Choroid plexus epithelial cell (primary cell): ENCODE measurements around the gene ACTL6A.

Experiments used
- DNase-seq: peaks from one replicate; pipeline ENCODE4 v3.0.0-alpha.2; 2010; ENCODE audit warnings: low read depth
- H3K4me3 ChIP-seq: 2 replicates; pipeline ENCODE4 v1.5.1; 2011; ENCODE audit warnings: low read depth, mild to moderate bottlenecking, control low read depth, low read length, moderate library complexity
- CTCF ChIP-seq: conservative IDR thresholded peaks from 2 replicates; pipeline ENCODE4 v1.5.1; 2011; ENCODE audit warnings: low read depth, mild to moderate bottlenecking, control low read depth, inconsistent platforms, low read length, moderate library complexity

Gene ACTL6A

GRCh38 chr3:179590669-179591068 lies 27.9 kb downstream of the ACTL6A start:
- DNase-seq: no peak
- no peak for TF ChIP-seq CTCF
- no peak overlapping the region for H3K4me3 ChIP-seq

GRCh38 chr3:179591313-179591712 lies 28.6 kb downstream of the ACTL6A start:
- no peak overlapping the region for H3K4me3 ChIP-seq
- peak; percentile 16 for DNase-seq
- no peak for TF ChIP-seq CTCF

- no peak overlapping the region for H3K4me3 ChIP-seq
- DNase-seq: no peak
- TF ChIP-seq CTCF: no peak
Measured at GRCh38 chr3:179599531-179599930, 36.8 kb downstream of the ACTL6A start.

- peak overlapping the region; percentile 98 for H3K4me3 ChIP-seq
- DNase-seq: no peak
- TF ChIP-seq CTCF: no peak
Measured at GRCh38 chr3:179603321-179603720, 40.6 kb downstream of the ACTL6A start.

GRCh38 chr3:179603831-179604230 lies 41.1 kb downstream of the ACTL6A start:
- peak; percentile 4 for DNase-seq
- TF ChIP-seq CTCF: no peak
- H3K4me3 ChIP-seq: peak overlapping the region; percentile 98

GRCh38 chr3:179604321-179605078 lies 41.8 kb downstream of the ACTL6A start, which contains the start of the genes MRPL47 and NDUFB5:
Gene MRPL47, minus strand, starts transcription at chr3:179604638. Its CDS starts 14 bp downstream, at chr3:179604624.
Gene NDUFB5, plus strand, starts transcription at chr3:179604794. Its CDS starts 22 bp downstream, at chr3:179604816.
- no peak for TF ChIP-seq CTCF
- DNase-seq: peak; percentile 98
- peak within 1 kb of the TSS; percentile 98 for H3K4me3 ChIP-seq
